ENCODE measurements around the gene IRF7.

GRCh38 chr11:614021-614622, 1.6 kb downstream of the IRF7 start:
- TF ChIP-seq CTCF (IDR thresholded peaks at IDR 0.05) (no peak), POLR2A (IDR thresholded peaks at IDR 0.05) (no peak)

Data from lower leg skin (tissue), 3 donors.